ENCODE data around the gene NECAB3.
A peak's percentile ranks its signal among the peaks of the same experiment; 100 is the strongest.
"Not testable (repeated sequence)": the region's sequence is repeated elsewhere in the genome, so short reads cannot be mapped to it uniquely, and the experiment has no call there.

Gene NECAB3

GRCh38 chr20:33707668-33708067, 33.4 kb upstream of the NECAB3 start:
- Mint-ChIP-seq H3K27me3 (no peaks in the 10 kb centered on the region), H3K27ac (ENCODE audit: low read depth) (no peak overlapping the region), H3K4me3 (no peak overlapping the region), H3K9me3 (no peaks in the 10 kb centered on the region), H3K4me1 (peaks cover 15% of the 10 kb centered on the region), H3K36me3 (ENCODE audit: insufficient read depth) (peaks cover 33% of the 10 kb centered on the region)
- ATAC-seq (replicated peaks; ENCODE audit: extremely low read depth, poor library complexity, severe bottlenecking) (no peak), DNase-seq (ENCODE audit: low spot score in 2 of 2) (no peak)

- no peaks in the 10 kb centered on the region for H3K4me1 Mint-ChIP-seq
- no peaks in the 10 kb centered on the region for H3K9me3 Mint-ChIP-seq
- no peaks in the 10 kb centered on the region for H3K27me3 Mint-ChIP-seq
- no peak overlapping the region for H3K4me3 Mint-ChIP-seq
- H3K27ac Mint-ChIP-seq (ENCODE audit: low read depth): no peak overlapping the region
- DNase-seq (ENCODE audit: low spot score in 2 of 2) (no peak), ATAC-seq (replicated peaks; ENCODE audit: extremely low read depth, poor library complexity, severe bottlenecking) (no peak)
- H3K36me3 Mint-ChIP-seq (ENCODE audit: insufficient read depth): peaks cover 14% of the 10 kb centered on the region
These were observed 30.1 kb upstream of the NECAB3 start for GRCh38 chr20:33704197-33704924.

GRCh38 chr20:33703498-33704137, 29.4 kb upstream of the NECAB3 start:
- H3K27ac Mint-ChIP-seq (ENCODE audit: low read depth): no peak overlapping the region
- no peaks in the 10 kb centered on the region for H3K27me3 Mint-ChIP-seq
- peaks cover 14% of the 10 kb centered on the region for H3K36me3 Mint-ChIP-seq (ENCODE audit: insufficient read depth)
- H3K9me3 Mint-ChIP-seq: no peaks in the 10 kb centered on the region
- DNase-seq (ENCODE audit: low spot score in 2 of 2): no peak
- no peak for ATAC-seq (replicated peaks; ENCODE audit: extremely low read depth, poor library complexity, severe bottlenecking)
- no peaks in the 10 kb centered on the region for H3K4me1 Mint-ChIP-seq
- no peak overlapping the region for H3K4me3 Mint-ChIP-seq

GRCh38 chr20:33702861-33703260, 28.6 kb upstream of the NECAB3 start:
- ATAC-seq (replicated peaks; ENCODE audit: extremely low read depth, poor library complexity, severe bottlenecking) (no peak), DNase-seq (ENCODE audit: low spot score in 2 of 2) (no peak)
- no peaks in the 10 kb centered on the region for H3K9me3 Mint-ChIP-seq
- H3K27ac Mint-ChIP-seq (ENCODE audit: low read depth): no peak overlapping the region
- H3K4me1 Mint-ChIP-seq: no peaks in the 10 kb centered on the region
- no peaks in the 10 kb centered on the region for H3K27me3 Mint-ChIP-seq
- H3K36me3 Mint-ChIP-seq (ENCODE audit: insufficient read depth): peaks cover 14% of the 10 kb centered on the region
- no peak overlapping the region for H3K4me3 Mint-ChIP-seq

GRCh38 chr20:33701629-33702450, 27.6 kb upstream of the NECAB3 start:
- Mint-ChIP-seq H3K4me3 (no peak overlapping the region), H3K9me3 (no peaks in the 10 kb centered on the region), H3K4me1 (no peaks in the 10 kb centered on the region), H3K27ac (ENCODE audit: low read depth) (no peak overlapping the region), H3K36me3 (ENCODE audit: insufficient read depth) (peaks cover 8% of the 10 kb centered on the region), H3K27me3 (no peaks in the 10 kb centered on the region)
- ATAC-seq (replicated peaks; ENCODE audit: extremely low read depth, poor library complexity, severe bottlenecking): no peak
- no peak for DNase-seq (ENCODE audit: low spot score in 2 of 2)

- H3K36me3 Mint-ChIP-seq (ENCODE audit: insufficient read depth); H3K4me1 Mint-ChIP-seq; H3K9me3 Mint-ChIP-seq; H3K4me3 Mint-ChIP-seq; ATAC-seq (replicated peaks; ENCODE audit: extremely low read depth, poor library complexity, severe bottlenecking); H3K27me3 Mint-ChIP-seq; H3K27ac Mint-ChIP-seq (ENCODE audit: low read depth); DNase-seq (ENCODE audit: low spot score in 2 of 2): not testable (repeated sequence)
These were observed 26.6 kb upstream of the NECAB3 start for GRCh38 chr20:33700696-33701441.

- not testable (repeated sequence) for DNase-seq (ENCODE audit: low spot score in 2 of 2); H3K4me1 Mint-ChIP-seq; H3K4me3 Mint-ChIP-seq; ATAC-seq (replicated peaks; ENCODE audit: extremely low read depth, poor library complexity, severe bottlenecking); H3K27ac Mint-ChIP-seq (ENCODE audit: low read depth); H3K9me3 Mint-ChIP-seq; H3K27me3 Mint-ChIP-seq; H3K36me3 Mint-ChIP-seq (ENCODE audit: insufficient read depth)
These were observed 24.7 kb upstream of the NECAB3 start for GRCh38 chr20:33698966-33699365.

- no peaks in the 10 kb centered on the region for H3K36me3 Mint-ChIP-seq (ENCODE audit: insufficient read depth)
- no peak for DNase-seq (ENCODE audit: low spot score in 2 of 2)
- H3K27me3 Mint-ChIP-seq: no peaks in the 10 kb centered on the region
- H3K4me1 Mint-ChIP-seq: no peaks in the 10 kb centered on the region
- H3K9me3 Mint-ChIP-seq: no peaks in the 10 kb centered on the region
- H3K4me3 Mint-ChIP-seq: no peak overlapping the region
- H3K27ac Mint-ChIP-seq (ENCODE audit: low read depth): no peak overlapping the region
- ATAC-seq (replicated peaks; ENCODE audit: extremely low read depth, poor library complexity, severe bottlenecking): no peak
These were observed 22.9 kb upstream of the NECAB3 start for GRCh38 chr20:33697129-33697528.

- ATAC-seq (replicated peaks; ENCODE audit: extremely low read depth, poor library complexity, severe bottlenecking) (no peak), DNase-seq (ENCODE audit: low spot score in 2 of 2) (no peak)
- Mint-ChIP-seq H3K4me1 (no peaks in the 10 kb centered on the region), H3K4me3 (no peak overlapping the region), H3K27me3 (no peaks in the 10 kb centered on the region), H3K36me3 (ENCODE audit: insufficient read depth) (no peaks in the 10 kb centered on the region), H3K9me3 (no peaks in the 10 kb centered on the region), H3K27ac (ENCODE audit: low read depth) (no peak overlapping the region)
These were observed 22.2 kb upstream of the NECAB3 start for GRCh38 chr20:33696448-33696847.

- no peak for ATAC-seq (replicated peaks; ENCODE audit: extremely low read depth, poor library complexity, severe bottlenecking)
- Mint-ChIP-seq H3K9me3 (no peaks in the 10 kb centered on the region), H3K27ac (ENCODE audit: low read depth) (peak overlapping the region; percentile 13)
These were observed 20.4 kb upstream of the NECAB3 start for GRCh38 chr20:33694639-33695012.

GRCh38 chr20:33693741-33694638, 19.8 kb upstream of the NECAB3 start:
- Mint-ChIP-seq H3K4me3 (no peak overlapping the region), H3K9me3 (no peaks in the 10 kb centered on the region), H3K36me3 (ENCODE audit: insufficient read depth) (no peaks in the 10 kb centered on the region), H3K27me3 (no peaks in the 10 kb centered on the region), H3K27ac (ENCODE audit: low read depth) (peak overlapping the region; percentile 13), H3K4me1 (no peaks in the 10 kb centered on the region)
- DNase-seq (ENCODE audit: low spot score in 2 of 2) (no peak), ATAC-seq (replicated peaks; ENCODE audit: extremely low read depth, poor library complexity, severe bottlenecking) (no peak)

More at GRCh38 chr20:33694639-33695012, 20.4 kb upstream of the NECAB3 start:
- no peaks in the 10 kb centered on the region for H3K36me3 Mint-ChIP-seq (ENCODE audit: insufficient read depth)
- H3K4me1 Mint-ChIP-seq: no peaks in the 10 kb centered on the region
- DNase-seq (ENCODE audit: low spot score in 2 of 2): no peak
- H3K27me3 Mint-ChIP-seq: no peaks in the 10 kb centered on the region
- no peak overlapping the region for H3K4me3 Mint-ChIP-seq
